Body of pancreas (tissue), 4 donors: Measurements from ENCODE around the gene MTF1.

Source experiments
- POLR2A ChIP-seq, 3 donors: fragments of 450-650 bp; IDR thresholded peaks; one replicate each; pipeline ENCODE4 v1.6.1; 2016; ENCODE audit warnings: antibody characterized with exemption in 3 of 3, mild to moderate bottlenecking in 2 of 3
- TF ChIP-seq, protein P1 (sequence below), 7 experiments: fragments of 450-650 bp in 4 of 7; fragments of 200-600 bp in 3 of 7; sonication (generic) in 3 of 7; IDR thresholded peaks; one replicate each; pipeline ENCODE4 v1.5.1; 2016 to 2019; ENCODE audit warnings: antibody characterized with exemption in 7 of 7

DNA sequence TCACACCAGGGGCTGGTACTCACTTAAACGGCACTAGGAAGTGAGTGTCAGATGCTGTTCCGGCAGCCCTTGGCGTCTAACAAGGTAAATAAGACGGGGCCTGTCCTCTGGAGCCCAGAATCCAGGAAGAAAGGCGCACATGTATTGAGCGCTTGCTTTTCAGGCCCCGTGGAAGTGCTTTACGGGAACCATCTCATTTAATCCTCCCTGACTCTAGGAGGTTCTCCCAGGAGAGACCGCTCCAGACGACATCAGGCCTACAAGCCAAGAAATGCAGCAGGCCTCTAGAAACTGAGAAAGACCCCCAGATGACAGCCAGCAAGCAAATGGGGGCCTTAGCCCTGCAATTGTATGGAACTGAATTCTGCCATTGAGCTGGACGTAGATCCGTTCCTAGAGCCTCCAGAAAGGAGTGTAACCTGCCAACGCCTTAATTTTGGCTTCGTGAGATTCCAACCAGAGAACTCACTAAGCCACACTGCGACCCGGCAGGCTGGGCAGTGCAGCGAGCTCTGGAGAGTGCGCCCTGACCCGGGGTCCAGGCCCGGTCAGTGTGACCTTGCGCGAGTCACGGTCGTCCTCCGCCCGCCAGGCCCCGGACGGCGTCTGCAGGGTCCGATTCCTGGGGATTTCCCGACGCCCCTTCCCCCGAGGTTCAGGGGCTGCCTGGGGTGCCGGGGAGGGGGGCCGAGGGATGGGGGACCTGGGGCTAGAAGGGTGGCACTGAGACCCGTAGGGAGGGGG lies 66.3 kb downstream of the MTF1 start:
- TF ChIP-seq, protein P1, sequence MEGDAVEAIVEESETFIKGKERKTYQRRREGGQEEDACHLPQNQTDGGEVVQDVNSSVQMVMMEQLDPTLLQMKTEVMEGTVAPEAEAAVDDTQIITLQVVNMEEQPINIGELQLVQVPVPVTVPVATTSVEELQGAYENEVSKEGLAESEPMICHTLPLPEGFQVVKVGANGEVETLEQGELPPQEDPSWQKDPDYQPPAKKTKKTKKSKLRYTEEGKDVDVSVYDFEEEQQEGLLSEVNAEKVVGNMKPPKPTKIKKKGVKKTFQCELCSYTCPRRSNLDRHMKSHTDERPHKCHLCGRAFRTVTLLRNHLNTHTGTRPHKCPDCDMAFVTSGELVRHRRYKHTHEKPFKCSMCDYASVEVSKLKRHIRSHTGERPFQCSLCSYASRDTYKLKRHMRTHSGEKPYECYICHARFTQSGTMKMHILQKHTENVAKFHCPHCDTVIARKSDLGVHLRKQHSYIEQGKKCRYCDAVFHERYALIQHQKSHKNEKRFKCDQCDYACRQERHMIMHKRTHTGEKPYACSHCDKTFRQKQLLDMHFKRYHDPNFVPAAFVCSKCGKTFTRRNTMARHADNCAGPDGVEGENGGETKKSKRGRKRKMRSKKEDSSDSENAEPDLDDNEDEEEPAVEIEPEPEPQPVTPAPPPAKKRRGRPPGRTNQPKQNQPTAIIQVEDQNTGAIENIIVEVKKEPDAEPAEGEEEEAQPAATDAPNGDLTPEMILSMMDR (IDR thresholded peaks at IDR 0.05): no peak
- TF ChIP-seq POLR2A (IDR thresholded peaks at IDR 0.05): no peak
